OCI-LY1 (cell line): Measurements from ENCODE around the gene TREH.

Experiments used
- H2AFZ ChIP-seq: fragments of 200-600 bp; sonication (generic), shearing (Covaris generic); 2 replicates; pipeline ENCODE4 v1.6.0; 2014; ENCODE audit warnings: antibody characterized with exemption, mild to moderate bottlenecking, low read length
- H3F3A ChIP-seq: fragments of 200-600 bp; sonication (generic), shearing (Covaris generic); 2 replicates; pipeline ENCODE4 v1.6.0; 2014; ENCODE audit warnings: mild to moderate bottlenecking, antibody characterized with exemption, low read length, moderate library complexity; ENCODE audit not compliant: insufficient read depth
- H3K27ac ChIP-seq: fragments of 200-600 bp; sonication (generic); 2 replicates; pipeline ENCODE4 v1.5.1; 2014; ENCODE audit warnings: low read length, mixed run types, mild to moderate bottlenecking, low read depth; ENCODE audit not compliant: poor library complexity, severe bottlenecking
- H3K27me3 ChIP-seq: fragments of 200-600 bp; sonication (generic); 2 replicates; pipeline ENCODE4 v1.6.0; 2014; ENCODE audit warnings: antibody characterized with exemption, mild to moderate bottlenecking, low read length, moderate library complexity; ENCODE audit not compliant: insufficient read depth
- H3K36me3 ChIP-seq: fragments of 200-600 bp; sonication (generic); 2 replicates; pipeline ENCODE4 v1.6.1; 2014; ENCODE audit warnings: mild to moderate bottlenecking, antibody characterized with exemption, low read length, moderate library complexity, mixed read lengths; ENCODE audit not compliant: insufficient read depth
- H3K4me1 ChIP-seq: fragments of 200-600 bp; sonication (generic); 2 replicates; pipeline ENCODE4 v1.5.1; 2014; ENCODE audit warnings: mild to moderate bottlenecking, low read length, moderate library complexity; ENCODE audit not compliant: insufficient read depth, severe bottlenecking
- H3K4me2 ChIP-seq: fragments of 200-600 bp; sonication (generic), shearing (Covaris generic); 2 replicates; pipeline ENCODE4 v1.6.1; 2014; ENCODE audit warnings: low read length
- H3K4me3 ChIP-seq: fragments of 200-600 bp; sonication (generic); 2 replicates; pipeline ENCODE4 v1.5.1; 2014; ENCODE audit warnings: low read length, low read depth, mild to moderate bottlenecking, mixed read lengths; ENCODE audit not compliant: poor library complexity, severe bottlenecking
- H3K79me2 ChIP-seq: fragments of 200-600 bp; shearing (Covaris generic); 2 replicates; pipeline ENCODE4 v1.6.1; 2016; ENCODE audit warnings: mixed run types, low read length, mixed read lengths; ENCODE audit not compliant: insufficient read depth
- H3K9ac ChIP-seq: fragments of 200-600 bp; sonication (generic), shearing (Covaris generic); 2 replicates; pipeline ENCODE4 v1.6.1; 2014; ENCODE audit warnings: mild to moderate bottlenecking, low read length, mixed read lengths
- H3K9me2 ChIP-seq: fragments of 200-600 bp; sonication (generic), shearing (Covaris generic); 2 replicates; pipeline ENCODE4 v1.6.1; 2014; ENCODE audit warnings: low read depth, mild to moderate bottlenecking, low read length, mixed read lengths
- H3K9me3 ChIP-seq: fragments of 200-600 bp; shearing (Covaris generic); 2 replicates; pipeline ENCODE4 v1.6.1; 2014; ENCODE audit warnings: low read length, mixed read lengths
- H4K20me1 ChIP-seq: fragments of 200-600 bp; sonication (generic), shearing (Covaris generic); 2 replicates; pipeline ENCODE4 v1.6.0; 2016; ENCODE audit warnings: mild to moderate bottlenecking, low read length; ENCODE audit not compliant: insufficient read depth
- CTCF ChIP-seq: fragments of 200-600 bp; sonication (generic), shearing (Covaris generic); IDR thresholded peaks from 2 replicates; pipeline ENCODE4 v1.5.1; 2017; ENCODE audit warnings: mild to moderate bottlenecking, antibody characterized with exemption, low read length, moderate library complexity, mixed read lengths
- EZH2 ChIP-seq: fragments of 200-600 bp; sonication (generic), shearing (Covaris generic); IDR thresholded peaks from 2 replicates; pipeline ENCODE4 v1.8.0; 2017; ENCODE audit warnings: borderline replicate concordance, mixed run types, mild to moderate bottlenecking, antibody characterized with exemption, low read length, moderate library complexity, mixed read lengths

Gene TREH

GRCh38 chr11:118655486-118656190 is 23.8 kb downstream of the TREH start:
- H3K9me3 ChIP-seq = no peaks in the 10 kb centered on the region
- H3K36me3 ChIP-seq = no peaks in the 10 kb centered on the region
- no peak overlapping the region for H3K4me3 ChIP-seq
- H3K79me2 ChIP-seq = no peaks in the 10 kb centered on the region
- H3K9ac ChIP-seq = no peak overlapping the region
- no peak overlapping the region for H2AFZ ChIP-seq
- no peaks in the 10 kb centered on the region for H3K4me1 ChIP-seq
- no peak overlapping the region for H3K27ac ChIP-seq
- no peaks in the 10 kb centered on the region for H3F3A ChIP-seq
- no peak overlapping the region for H3K4me2 ChIP-seq
- no peaks in the 10 kb centered on the region for H4K20me1 ChIP-seq
- H3K27me3 ChIP-seq = no peaks in the 10 kb centered on the region; the same call in 1 of the 2 replicates
- TF ChIP-seq EZH2 (no peak), CTCF (no peak)
- H3K9me2 ChIP-seq = no peaks in the 10 kb centered on the region

- Histone ChIP-seq H3K4me3 (no peak overlapping the region), H3K27me3 (no peaks in the 10 kb centered on the region; the same call in 1 of the 2 replicates), H3K9me2 (no peaks in the 10 kb centered on the region), H3K27ac (no peak overlapping the region), H3K9me3 (no peaks in the 10 kb centered on the region), H4K20me1 (no peaks in the 10 kb centered on the region), H3F3A (no peaks in the 10 kb centered on the region), H2AFZ (no peak overlapping the region), H3K9ac (no peak overlapping the region), H3K36me3 (no peaks in the 10 kb centered on the region), H3K79me2 (no peaks in the 10 kb centered on the region), H3K4me1 (no peaks in the 10 kb centered on the region), H3K4me2 (no peak overlapping the region)
- TF ChIP-seq CTCF (no peak), EZH2 (no peak)
Observed at GRCh38 chr11:118653684-118654390, 25.6 kb downstream of the TREH start.

GRCh38 chr11:118652681-118653181 is 26.7 kb downstream of the TREH start:
- Histone ChIP-seq H4K20me1 (no peaks in the 10 kb centered on the region), H3K79me2 (no peaks in the 10 kb centered on the region), H3K9me3 (no peaks in the 10 kb centered on the region), H3K27ac (no peak overlapping the region), H3K4me3 (no peak overlapping the region), H3K4me2 (no peak overlapping the region), H3K9me2 (no peaks in the 10 kb centered on the region), H2AFZ (no peak overlapping the region), H3F3A (no peaks in the 10 kb centered on the region), H3K4me1 (no peaks in the 10 kb centered on the region), H3K9ac (no peak overlapping the region), H3K27me3 (no peaks in the 10 kb centered on the region; the same call in 1 of the 2 replicates), H3K36me3 (no peaks in the 10 kb centered on the region)
- no peak for TF ChIP-seq CTCF
- no peak for TF ChIP-seq EZH2
